ENCODE data around the gene SLC17A9.
"Not testable (repeated sequence)": the region's sequence is repeated elsewhere in the genome, so short reads cannot be mapped to it uniquely, and the experiment has no call there.

The SLC17A9 gene

GRCh38 chr20:62921119-62921687 is 31.3 kb upstream of the SLC17A9 start:
- FAIRE-seq, result peak; percentile 3

GRCh38 chr20:62922451-62922921 is 30.0 kb upstream of the SLC17A9 start:
- FAIRE-seq, result no peak

DNA sequence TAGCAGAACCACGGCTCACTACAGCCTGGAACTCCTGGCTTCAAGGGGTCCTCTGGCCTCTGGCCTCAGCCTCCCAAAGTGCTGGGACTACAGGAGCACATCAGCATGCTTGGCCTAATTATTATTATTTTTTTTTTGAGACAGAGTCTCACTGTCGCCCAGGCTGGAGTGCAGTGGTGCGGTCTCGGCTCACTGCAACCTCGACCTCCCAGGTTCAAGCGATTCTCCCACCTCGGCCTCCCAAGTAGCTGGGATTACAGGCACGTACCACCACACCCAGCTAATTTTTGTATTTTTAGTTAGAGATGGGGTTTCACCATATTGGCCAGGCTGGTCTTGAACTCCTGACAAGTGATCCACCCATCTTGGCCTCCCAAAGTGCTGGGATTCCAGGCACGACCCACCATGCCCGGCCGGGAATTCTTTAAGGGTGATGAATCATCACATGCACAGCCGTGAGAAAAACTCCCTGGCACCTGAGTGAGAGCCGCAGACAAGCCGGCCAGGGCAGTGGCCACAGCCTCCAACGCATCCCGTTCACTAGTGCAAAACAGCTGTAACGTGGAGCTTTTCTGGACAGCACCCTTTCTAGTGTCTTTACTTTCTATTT is 29.3 kb upstream of the SLC17A9 start:
- not testable (repeated sequence) for FAIRE-seq

DNA sequence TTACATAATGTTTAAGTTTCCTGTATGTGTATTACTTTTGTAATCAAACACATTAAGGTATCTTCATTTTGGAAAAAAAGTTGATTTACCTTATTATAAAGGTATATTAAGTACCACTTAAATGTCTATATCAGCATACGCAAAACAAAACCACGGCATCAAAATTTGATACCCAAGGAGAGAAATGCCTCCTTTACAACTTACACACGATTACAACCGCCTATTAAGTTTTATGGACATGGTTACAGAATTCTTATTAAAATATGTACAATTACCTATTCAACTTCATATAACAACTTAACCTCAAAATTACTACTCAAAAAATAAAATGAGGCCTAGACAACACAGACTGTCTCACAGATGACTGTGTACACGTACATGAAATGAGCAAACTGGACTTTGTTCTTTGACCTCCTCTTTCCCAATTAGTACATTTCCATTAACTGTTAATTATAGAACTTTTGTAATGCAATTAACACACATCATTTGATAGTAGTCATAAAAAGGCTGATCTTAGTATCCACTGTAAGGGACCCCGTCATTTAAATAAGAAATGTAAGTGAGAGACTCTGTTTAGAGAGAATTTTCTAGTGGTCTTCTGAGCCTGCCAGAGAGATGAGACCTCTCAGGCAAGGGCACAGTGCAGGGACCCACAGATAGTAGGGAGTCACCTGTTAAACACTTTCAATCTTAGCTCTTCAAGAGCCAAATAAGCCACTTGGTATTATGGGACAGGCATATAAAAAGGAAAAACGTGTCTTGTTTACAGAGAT is 28.7 kb upstream of the SLC17A9 start:
- FAIRE-seq, result no peak

DNA sequence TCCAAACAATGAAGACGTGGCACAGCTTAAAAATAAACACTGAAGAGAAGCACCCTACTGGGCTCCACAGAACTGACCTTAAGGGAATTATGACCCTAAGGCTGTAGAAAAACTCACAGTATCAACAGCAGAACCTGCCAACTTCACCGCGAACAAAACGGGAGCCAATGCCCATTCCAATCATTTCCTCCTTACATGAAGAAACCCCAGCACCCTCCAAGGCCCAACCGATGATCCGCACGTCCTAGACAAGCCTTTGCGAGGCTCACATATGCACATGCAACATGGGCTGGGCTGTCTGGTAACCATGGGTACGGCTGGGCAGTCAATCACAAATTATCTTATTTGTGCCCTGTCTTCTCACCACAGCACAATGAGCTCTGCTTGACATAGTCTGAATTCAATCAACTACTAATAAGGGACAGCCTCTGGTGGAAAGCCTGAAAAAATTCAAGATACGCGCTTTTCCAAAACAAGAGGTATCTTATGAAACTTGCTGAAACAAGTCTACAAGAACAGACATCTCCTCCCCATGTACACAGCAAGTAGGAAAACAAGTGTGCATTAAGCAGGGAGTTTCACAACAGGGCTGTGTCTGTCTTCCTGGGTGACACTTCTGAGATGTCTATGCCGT is 27.9 kb upstream of the SLC17A9 start:
- FAIRE-seq, result no peak

- no peak for FAIRE-seq
These were observed 27.5 kb upstream of the SLC17A9 start for GRCh38 chr20:62925076-62925419.

DNA sequence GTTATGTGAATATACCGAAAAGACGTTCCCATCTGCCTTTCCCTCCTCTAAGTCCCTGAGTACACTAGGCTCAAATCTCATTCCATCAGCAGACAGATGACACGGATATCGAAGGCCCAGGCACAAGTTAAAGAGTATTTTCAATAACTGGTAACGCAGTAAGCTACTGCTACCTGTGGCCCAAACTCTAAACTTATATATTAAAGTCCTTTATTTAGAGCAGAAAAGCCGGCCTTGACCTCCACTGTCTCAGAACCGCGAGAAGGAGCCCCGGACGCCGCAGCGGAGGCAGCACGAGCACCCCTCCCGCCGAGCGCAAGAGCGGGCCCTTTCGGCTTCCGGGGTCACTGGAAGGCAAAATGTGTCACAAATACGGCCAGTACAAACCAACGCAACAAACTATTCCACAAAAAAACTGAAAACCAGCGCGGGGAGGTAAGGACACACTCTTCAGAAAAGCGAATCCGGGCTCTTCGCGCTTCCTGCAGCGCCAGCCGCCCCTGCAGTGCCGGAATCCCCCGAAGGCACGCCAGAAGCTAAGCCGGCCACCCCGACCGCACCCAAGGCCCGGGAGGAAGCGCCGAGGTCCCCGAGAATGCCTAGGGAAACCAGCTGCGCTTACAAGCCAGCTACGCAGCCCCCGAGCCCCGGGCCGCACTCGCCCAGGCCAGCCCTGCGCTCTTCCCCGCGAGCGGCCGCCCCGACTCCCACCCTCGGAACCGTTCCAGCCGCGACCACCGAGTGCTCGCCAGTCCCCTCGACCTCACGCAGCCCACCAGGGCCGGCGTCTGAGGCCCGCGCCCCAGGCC is 26.9 kb upstream of the SLC17A9 start:
- no peak for FAIRE-seq

DNA sequence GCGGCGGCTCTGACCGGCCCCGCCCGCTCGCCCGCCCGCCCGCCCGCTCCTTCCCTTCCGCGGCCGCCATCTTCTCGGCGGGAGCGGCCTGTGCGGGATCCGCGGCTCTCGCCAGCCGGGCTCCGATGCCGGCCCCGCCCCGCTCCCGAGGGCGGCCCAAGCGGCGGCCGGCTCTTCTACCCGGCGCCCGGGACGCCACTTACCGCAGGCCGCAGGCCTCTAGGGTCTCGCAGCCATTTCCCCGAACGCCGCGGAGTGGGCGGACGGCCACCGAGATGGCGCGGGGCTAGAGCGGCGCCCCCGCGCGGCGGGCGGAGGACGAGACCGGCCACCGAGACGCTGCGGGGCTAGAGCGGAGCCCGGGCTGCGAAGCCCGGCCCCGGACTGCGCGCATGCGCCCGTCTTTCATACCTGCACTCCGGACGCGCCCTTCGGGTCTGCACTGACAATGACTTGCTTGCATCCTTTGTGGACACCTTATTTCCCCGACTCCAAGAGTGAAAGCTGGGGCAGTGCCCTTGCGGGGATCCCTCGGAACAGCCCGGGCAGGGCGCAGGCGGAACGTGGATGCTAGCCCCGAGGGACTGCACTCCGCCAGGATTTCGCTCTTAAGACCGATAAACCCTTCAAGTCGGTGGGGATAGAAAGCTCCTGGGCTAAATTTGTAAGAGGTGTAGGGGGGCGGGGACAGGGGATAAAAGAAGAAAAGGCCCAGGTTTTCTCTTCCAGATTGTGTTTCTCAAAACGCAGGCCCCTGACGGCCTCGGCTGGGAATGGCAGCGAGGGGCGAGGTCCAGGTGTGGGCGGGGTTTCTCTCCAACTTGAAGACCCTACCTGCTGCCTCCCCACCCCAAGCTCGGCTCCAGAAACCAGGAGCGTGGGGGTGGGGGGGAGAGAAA is 26.0 kb upstream of the SLC17A9 start, which contains the start of gene DIDO1:
DIDO1 (minus strand) TSS at position 277 of the 899 bp plus-strand sequence.
- no peak for FAIRE-seq

DNA sequence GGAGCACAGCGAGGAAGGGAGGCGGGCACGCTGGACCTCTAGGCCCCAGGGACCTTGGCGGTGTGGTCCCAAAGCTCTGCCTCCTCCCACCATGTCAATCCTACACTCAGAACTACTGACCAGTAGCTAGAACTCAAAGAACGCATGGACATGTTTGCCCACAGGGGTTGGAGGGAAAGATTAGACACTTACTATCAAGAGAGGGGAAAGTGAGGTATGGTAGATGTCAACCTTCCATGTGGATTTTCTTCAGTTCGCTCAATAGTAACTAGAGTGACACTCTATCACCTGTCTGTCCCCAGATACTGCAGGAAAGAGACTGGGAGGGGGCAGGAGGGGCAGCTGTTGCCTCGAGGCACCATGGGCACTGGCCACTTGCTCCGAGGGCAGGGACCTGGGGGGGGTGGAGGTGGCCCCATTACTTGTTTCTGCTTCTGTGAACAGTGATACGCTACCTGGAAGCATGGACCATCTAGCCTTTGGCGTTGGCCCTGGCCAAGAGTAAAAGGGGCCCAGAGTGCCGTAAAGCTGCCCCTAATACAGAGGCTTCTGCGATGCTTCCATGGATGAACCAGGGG is 25.3 kb upstream of the SLC17A9 start:
- no peak for FAIRE-seq

DNA sequence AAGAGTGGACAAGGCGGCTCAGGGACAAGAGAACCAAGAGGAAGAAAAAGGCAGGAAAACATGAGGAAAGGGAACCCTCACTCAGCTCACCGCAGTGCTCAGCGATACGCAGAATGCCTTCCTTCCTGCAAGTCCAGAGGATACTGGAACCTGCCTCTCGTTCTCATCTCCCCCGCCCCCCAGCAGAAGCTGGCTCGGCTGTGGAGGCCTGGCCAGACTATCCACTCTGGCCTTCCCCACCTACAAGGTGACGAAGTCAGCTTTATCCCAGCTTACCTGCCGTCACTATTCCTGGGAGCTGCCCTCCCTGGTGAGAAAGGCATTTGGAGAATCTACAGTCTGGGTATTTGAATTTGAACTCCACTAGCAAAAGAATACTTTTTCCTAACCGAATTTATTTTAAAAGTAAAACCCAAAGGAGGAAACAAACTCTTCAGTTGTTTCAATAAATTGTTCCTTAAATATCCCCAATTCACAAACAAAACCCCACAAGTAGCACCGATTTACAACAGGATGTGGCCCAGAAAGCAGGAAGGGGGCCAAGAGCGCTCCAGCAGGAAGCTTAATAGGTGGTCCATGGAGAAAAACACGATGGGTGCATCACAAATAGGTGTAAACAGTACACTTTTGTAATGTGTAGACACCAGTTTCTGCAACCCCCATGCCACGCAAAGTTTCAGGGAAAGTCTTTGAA is 24.1 kb upstream of the SLC17A9 start:
- no peak for FAIRE-seq

DNA sequence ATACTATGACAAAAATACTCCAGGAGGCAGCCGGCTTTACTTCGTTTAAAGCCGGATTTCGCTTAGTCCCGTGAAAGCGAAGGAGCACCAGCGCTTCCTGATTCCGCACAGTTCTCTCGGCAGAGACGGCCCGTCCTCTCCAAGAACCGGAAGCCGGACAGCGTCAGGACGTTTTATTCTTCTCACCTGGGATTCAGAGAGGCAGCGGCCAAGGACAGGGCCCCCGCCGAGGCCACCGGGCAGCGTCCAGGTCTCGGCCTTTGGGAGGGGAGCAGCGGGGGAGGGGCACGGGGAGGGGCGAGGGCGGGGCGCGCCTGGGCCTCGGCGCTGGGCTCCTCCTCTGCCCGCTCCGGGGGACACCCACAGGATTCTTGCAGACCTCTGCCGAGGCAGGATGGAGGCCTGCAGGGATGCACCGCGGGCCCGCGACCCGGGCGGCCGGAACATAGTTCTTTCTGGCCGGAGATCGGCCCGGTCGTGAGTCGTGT is 23.4 kb upstream of the SLC17A9 start:
- FAIRE-seq, result no peak

GRCh38 chr20:62931464-62931863 is 21.0 kb upstream of the SLC17A9 start:
- no peak for FAIRE-seq

DNA sequence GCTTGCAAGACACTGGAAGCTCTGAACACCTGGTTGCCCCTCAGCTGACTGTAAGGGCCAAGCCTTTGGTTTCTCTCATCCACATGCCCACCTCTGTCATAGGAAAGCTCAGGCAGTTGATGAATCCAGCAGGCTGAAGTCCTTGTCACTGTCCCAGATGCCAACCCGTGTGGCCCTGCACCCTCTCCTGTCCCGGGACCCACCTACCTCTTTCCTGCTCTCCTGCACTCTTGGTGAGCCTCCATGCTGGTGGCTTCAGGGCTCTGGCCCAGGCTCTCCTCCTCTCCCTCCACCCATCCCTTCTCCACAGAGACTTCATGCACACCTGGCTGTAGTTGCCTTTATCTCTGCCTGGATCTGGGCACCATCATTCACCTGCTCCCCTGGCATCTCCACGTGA is 18.5 kb upstream of the SLC17A9 start:
- no peak for FAIRE-seq

DNA sequence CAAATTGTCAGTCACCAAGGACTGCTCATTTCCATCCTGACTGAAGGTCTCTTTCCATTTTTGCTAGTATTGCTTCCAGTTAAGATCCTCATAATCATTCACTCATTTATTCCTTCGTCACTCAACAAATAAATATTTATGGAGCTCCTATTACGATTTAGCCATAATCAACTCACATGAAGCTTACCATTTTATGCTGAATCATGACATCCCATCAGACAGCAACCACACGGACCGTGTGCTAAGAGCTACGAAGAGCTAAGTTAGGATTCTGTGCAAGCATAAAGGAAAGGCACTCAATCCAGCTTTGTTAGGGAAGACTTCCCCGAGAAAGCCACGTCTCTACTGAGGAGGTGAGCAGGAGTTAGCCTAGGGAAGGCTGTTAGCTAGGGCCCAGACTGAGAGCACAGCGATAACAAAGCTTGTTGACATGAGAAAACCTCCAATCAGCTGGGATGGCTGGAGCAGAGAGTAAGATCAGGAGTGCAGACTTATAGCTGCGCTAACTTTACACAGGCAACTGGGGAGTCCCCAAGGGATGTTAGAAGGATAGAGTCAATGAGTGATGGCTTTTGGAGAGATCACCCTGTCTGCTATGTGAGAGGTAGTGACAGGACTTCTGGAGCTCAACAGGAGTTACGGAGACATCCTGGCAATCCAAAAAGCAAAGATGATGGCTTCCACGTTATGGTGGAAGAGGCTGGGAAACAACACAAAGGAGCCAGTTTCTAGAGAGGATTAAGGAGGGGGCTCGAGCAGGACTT is 17.1 kb upstream of the SLC17A9 start:
- FAIRE-seq, result no peak

DNA sequence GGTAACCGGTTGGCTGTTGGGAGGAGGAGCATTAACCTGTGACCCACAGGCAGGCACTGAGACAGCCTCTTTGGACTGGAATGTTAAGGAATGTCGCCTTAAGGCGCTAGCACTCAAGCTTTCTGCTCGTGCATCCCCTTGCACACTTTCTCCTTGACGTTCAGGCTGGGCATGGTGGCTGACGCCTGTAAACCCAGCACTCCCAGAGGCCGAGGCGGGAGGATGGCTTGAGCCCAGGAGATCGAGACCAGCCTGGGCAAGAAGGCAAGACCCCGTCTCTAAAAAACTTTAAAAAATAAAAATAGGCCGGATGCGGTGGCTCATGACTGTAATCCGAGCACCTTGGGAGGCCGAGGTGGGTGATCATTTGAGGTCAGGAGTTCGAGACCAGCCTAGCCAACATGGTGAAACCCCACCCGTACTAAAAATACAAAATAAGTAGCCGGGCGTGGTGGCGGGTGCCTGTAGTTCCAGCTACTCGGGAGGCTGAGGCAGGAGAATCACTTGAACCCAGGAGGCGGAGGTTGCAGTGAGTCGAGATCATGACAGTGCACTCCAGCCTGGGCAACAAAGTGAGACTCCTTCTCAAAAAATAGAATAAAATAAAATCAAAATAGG is 16.4 kb upstream of the SLC17A9 start:
- no peak for FAIRE-seq

- FAIRE-seq, result no peak
These were observed 15.0 kb upstream of the SLC17A9 start for GRCh38 chr20:62937268-62938104.

DNA sequence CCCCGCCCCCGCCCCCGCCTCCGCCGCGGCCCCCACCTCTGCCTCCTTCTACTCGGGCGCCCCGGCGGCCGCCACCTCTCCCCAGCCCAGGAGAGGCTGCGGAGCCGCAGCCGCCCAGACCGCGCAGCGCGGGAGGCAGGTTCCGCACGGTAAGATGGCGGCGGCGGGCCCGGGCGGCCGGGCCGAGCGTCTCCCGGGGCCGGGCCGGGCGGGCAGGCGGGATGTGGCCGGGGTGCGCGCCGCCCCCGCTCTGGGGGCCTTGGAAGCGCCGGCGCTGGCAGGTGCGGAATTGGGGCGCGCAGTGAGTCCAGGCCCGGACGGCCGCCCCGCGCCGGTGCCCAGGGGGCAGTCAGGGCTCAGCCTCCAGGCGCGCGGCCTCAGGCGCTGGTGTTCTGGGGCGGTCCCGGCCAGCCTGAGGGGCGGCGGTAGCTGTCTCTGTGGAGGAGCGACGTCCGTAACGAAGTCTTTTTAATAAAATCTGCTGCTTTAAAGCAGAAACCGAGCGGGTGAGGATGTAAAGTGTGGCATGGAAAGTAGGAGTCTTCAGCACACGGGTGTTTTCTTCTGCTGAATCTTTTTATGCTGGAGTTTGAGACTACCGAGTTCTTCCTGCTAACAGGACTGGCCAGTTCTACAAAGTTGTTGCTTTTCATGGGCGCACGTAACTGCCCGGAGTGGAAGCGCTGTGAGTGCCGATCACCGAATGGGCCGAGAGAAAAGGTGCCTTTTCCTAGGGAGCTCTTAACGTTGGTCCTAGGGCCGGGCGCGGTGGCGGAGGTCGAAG is 14.2 kb upstream of the SLC17A9 start, which contains the start of gene GID8:
GID8 (plus strand) TSS at position 43 of the 784 bp plus-strand sequence. CDS start 3,356 bp downstream, outside the sequence.
- FAIRE-seq, result no peak
